HG03342 (cell line): Measurements from ENCODE around the gene AKR1D1.
"Not testable (repeated sequence)": the region's sequence is repeated elsewhere in the genome, so short reads cannot be mapped to it uniquely, and the experiment has no call there.

ENCODE experiments used
- ATAC-seq: cut with Tn5 transposase; IDR thresholded peaks from one replicate; pipeline ENCODE4 v1.9.1; 2021; ENCODE audit warnings: mild to moderate bottlenecking, moderate library complexity; ENCODE audit not compliant: unreplicated experiment

The AKR1D1 gene

GRCh38 chr7:138116892-138117291 is 40.6 kb downstream of the AKR1D1 start:
- no peak for ATAC-seq

GRCh38 chr7:138120140-138120827 is 44.0 kb downstream of the AKR1D1 start:
- no peak for ATAC-seq

- no peak for ATAC-seq
These were observed 45.9 kb downstream of the AKR1D1 start for GRCh38 chr7:138122162-138122561.

DNA sequence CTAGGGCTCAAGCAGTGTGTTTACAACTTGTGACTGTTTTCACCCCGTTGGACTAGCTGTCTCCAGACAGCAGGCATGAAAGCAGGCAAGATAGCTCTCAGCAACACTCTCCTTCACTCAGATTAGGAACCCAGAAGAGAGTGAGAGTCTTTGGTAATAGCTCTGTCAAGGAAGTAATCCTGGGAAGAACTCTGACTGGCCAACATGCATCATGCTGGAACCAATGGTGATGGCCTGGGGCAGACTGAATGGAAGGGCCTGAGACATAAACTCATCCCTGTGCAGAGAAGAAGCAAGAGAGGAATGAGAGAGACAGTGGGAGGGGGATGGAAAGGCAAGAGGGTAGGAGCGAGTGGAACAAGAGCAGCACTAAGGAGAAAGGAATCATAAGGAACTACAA is 48.9 kb downstream of the AKR1D1 start:
- peak; percentile 9 for ATAC-seq

- peak; percentile 94 for ATAC-seq
These were observed 49.4 kb downstream of the AKR1D1 start for GRCh38 chr7:138125598-138126111.

- ATAC-seq, result no peak
These were observed 50.7 kb downstream of the AKR1D1 start for GRCh38 chr7:138126928-138127327.

- no peak for ATAC-seq
These were observed 51.7 kb downstream of the AKR1D1 start for GRCh38 chr7:138127996-138128395.

- no peak for ATAC-seq
These were observed 53.4 kb downstream of the AKR1D1 start for GRCh38 chr7:138129551-138130165.

DNA sequence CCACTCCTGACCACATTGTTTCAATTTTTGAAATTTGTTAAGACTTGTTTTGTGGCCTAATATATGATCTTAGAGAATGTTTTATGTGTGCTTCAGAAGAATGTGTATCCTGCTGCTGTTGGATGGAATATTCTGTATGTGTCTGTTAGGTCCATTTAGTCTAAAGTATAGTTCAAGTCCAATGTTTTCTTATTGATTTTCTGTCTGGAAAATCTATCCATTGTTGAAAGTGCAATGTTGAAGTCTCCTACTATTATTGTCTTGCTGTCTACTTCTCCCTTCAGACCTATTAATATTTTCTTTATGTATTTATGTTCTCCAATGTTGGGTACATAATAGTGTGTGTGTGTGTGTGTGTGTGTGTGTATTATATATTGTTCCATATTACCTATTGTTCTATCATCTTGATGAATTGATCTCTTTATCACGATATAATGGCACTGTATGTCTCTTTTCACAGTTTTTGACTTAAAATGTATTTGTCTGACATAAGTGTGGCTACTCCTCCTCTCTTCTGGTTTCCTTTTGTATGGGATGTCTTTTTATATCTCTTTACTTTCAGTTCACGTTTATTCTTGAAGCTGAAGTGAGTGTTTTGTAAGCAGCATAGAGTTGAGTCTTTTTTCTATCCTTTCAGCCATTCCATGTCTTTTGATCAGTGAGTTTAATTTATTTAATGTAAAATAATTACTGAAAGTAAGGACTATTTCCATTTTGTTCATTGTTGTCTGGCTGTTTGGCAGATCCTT is 61.3 kb downstream of the AKR1D1 start:
- peak; percentile 92 for ATAC-seq

- peak; percentile 41 for ATAC-seq
These were observed 62.0 kb downstream of the AKR1D1 start for GRCh38 chr7:138138244-138138643.

DNA sequence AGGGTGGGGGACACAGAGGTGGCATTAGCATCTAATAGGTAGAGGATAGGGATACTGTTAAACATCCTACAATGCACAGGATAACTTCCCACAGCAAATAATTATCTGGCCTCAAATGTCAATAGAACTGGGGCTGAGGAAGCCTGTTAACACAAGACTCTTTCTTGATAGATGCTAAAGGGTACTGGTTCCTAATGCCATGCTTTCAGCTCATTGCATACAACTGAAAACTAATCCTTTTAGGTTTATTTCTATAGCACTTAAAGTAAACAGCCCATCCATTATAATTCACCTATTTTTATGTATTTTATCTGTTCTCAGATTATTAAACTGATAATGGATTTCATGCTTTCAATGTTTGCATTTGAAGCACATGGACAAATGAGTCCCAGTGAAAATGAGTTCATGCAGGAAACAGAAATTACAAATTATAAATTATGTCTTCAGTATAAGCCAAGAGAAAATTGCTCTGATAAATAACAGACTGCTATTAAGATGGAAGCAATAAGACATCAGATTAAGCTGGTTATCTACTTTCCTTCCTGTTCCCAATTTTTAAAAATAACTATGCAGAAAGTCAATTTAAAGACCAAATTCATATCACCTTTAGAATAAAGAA is 66.4 kb downstream of the AKR1D1 start:
- no peak for ATAC-seq

DNA sequence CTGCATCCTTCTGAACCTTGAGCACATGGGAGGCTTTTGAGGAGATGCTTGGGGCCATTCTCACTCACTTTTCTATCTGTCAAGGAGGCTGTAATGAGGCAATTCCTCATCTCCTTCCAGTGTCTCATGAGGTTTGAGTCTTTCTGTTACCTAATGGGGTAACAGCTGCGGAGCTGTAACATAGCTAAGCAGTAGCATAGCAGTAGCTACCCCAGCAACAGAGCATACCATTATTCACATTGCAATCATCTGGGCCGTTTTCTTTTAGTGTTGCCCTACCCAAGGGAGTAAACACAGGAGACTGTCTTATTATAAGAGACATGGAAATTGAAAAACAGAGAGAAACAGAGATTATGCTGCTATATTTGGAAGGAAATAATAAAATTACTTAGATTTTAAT is 68.7 kb downstream of the AKR1D1 start:
- ATAC-seq, result no peak

DNA sequence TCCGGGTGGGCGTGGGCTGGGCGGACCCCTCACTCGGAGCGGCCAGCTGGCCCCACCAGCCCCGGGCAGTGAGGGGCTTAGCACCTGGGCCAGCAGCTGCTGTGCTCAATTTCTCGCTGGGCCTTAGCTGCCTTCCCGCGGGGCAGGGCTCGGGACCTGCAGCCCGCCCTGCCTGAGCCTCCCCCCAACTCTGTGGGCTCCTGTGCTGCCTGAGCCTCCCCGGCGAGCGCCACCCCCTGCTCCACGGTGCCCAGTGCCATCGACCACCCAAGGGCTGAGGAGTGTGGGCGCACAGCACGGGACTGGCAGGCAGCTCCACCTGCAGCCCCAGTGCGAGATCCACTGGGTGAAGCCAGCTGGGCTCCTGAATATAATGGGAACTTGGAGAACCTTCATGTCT is 70.0 kb downstream of the AKR1D1 start:
- not testable (repeated sequence) for ATAC-seq

DNA sequence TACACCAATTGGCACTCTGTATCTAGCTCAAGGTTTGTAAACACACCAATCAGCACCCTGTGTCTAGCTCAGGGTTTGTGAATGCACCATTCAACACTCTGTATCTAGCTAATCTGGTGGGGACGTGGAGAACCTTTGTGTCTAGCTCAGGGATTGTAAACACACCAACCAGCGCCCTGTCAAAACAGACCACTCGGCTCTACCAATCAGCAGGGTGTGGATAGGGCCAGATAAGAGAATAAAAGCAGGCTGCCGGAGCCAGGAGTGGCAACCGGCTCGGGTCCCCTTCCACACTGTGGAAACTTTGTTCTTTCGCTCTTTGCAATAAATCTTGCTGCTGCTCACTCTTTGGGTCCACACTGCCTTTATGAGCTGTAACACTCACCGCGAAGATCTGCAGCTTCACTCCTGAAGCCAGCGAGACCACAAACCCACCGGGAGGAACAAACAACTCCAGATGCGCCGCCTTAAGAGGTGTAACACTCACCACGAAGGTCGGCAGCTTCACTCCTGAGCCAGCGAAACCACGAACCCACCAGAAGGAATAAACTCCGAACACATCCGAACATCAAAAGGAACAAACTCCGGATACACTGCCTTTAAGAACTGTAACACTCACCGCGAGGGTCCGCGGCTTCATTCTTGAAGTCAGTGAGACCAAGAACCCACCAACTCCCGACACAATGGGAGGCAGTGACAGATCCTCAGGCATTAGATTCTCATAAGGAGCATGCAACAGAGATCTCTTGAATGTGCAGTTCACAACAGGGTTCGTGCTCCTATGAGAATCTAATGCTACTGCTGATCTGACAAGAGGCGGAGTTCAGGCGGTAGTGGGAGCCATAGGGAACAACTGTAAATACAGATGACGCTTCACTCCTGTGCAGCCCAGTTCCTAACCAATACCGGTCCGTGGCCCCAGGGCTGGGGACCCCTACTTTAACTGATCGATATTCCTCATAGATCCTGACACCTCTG is 70.8 kb downstream of the AKR1D1 start:
- ATAC-seq, result not testable (repeated sequence)

DNA sequence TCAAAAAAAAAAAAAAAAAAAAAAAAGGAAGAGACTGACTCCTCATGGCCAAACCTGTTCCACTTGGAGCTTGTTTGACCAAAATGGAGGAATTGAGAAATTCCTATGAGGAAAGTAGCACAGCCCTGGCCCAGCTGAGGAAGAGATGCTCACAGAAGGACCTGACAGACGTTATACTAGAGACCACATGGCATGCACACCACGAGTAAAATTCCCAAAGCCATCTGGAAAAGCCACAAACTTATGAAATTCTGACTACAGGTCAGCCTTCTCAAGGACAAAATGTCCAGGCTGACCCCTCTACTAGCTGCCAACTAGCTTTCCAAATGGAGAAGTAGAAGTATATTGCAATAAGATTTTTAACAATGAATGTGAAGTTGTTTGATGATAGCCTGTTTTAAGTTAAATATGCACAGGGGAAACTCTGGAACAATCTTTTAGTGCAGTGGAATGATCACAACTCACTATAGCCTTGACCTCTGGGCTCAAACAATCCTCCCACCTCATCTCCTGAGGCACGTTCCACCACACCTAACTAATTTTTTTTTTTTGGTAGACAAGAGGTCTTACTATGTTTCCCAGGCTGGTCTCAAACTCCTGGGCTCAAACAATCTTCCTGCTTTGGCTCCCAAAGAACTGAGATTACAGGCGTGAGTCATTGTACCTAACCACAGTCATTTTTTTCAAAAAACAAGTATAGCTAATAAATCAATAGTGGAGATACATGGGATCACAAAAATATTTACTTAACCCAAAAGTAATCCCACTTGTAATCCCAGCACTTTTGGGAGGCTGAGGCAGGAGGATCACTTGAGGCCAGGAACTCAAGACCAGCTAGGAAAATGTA is 75.7 kb downstream of the AKR1D1 start:
- no peak for ATAC-seq

GRCh38 chr7:138154661-138155060 is 78.4 kb downstream of the AKR1D1 start:
- no peak for ATAC-seq

- no peak for ATAC-seq
These were observed 81.4 kb downstream of the AKR1D1 start for GRCh38 chr7:138157702-138158101.

- no peak for ATAC-seq
These were observed 82.7 kb downstream of the AKR1D1 start for GRCh38 chr7:138158739-138159528.
